Measurements from ENCODE around the gene DDX25. TPM values are rescaled to one million over a fixed set of nuclear protein-coding genes. Genes with fewer than 3 reads are reported as not detected.

The DDX25 gene
- total RNA-seq, 1 experiment from 2014 or later: not detected

DNA sequence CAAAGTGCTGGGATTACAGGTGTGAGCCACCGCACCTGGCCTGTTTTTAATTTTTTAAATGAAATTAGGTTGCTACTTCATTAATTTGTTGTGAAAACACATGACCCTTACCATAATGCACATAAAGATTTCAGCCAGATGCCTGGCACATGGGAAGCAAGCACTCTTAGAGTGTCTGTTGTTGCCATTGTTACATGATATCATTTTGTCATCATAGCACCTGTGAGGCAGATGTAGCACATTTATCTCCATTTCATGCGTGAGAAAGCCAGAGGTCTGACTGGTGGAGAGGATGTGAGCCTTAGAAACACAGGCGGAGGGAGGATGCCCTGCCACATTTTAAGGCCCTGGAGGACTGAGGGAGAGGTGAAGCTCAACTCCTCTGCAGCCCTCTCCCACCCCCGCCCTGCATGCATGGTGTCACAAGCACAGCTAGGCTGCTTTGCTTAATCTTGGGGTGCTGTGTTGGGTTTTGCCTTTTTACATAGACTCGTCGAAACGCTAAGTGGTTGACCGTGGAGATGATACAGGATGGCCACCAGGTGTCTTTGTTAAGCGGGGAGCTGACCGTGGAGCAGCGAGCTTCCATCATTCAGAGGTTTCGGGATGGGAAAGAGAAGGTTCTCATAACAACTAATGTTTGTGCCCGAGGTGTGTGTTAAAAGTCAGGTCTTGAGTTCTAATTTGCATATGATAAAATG, 14.0 kb downstream of the DDX25 start:
- Histone ChIP-seq H2AFZ (ENCODE audit: low read length) (no peak overlapping the region), H3K4me1 (ENCODE audit: low read length) (no peaks in the 10 kb centered on the region), H3K4me2 (ENCODE audit: low read depth, low read length, poor library complexity, severe bottlenecking) (no peak overlapping the region), H3K9me3 (ENCODE audit: low read length) (no peaks in the 10 kb centered on the region), H3K9me2 (replicated peaks; ENCODE audit: insufficient read depth, low read length) (no peaks in the 10 kb centered on the region), H3K79me2 (ENCODE audit: low read length) (no peaks in the 10 kb centered on the region), H3K27me3 (ENCODE audit: low read length) (no peaks in the 10 kb centered on the region), H3K27ac (ENCODE audit: low read length) (no peak overlapping the region), H3K4me3 (ENCODE audit: low read length) (no peak overlapping the region), H3K36me3 (ENCODE audit: insufficient read depth, low read length) (no peaks in the 10 kb centered on the region), H3K9ac (ENCODE audit: low read length) (no peak overlapping the region), H4K20me1 (ENCODE audit: insufficient read depth, low read depth, low read length) (no peaks in the 10 kb centered on the region)
- DNase-seq: no peak

DNA sequence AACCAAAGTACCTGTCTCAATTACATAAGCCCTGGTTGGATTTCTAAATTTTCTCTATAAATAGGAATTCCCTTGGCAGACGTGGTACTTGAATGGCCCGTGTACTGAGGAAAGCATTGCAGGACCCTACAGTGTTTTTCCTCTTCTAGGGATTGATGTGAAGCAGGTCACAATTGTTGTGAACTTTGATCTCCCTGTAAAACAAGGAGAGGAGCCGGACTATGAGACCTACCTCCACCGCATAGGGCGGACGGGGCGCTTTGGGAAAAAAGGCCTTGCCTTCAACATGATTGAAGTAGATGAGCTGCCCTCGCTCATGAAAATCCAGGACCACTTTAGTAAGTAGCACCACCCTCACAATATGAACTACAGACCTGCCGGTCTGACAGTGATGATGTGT, 16.7 kb downstream of the DDX25 start:
- H3K4me2 ChIP-seq (ENCODE audit: low read depth, low read length, poor library complexity, severe bottlenecking): no peak overlapping the region
- H3K79me2 ChIP-seq (ENCODE audit: low read length): no peaks in the 10 kb centered on the region
- H4K20me1 ChIP-seq (ENCODE audit: insufficient read depth, low read depth, low read length): no peaks in the 10 kb centered on the region
- H3K27ac ChIP-seq (ENCODE audit: low read length): no peak overlapping the region
- no peaks in the 10 kb centered on the region for H3K9me2 ChIP-seq (replicated peaks; ENCODE audit: insufficient read depth, low read length)
- no peak overlapping the region for H3K4me3 ChIP-seq (ENCODE audit: low read length)
- no peak overlapping the region for H2AFZ ChIP-seq (ENCODE audit: low read length)
- no peak for DNase-seq
- H3K36me3 ChIP-seq (ENCODE audit: insufficient read depth, low read length): no peaks in the 10 kb centered on the region
- no peak overlapping the region for H3K9ac ChIP-seq (ENCODE audit: low read length)
- H3K27me3 ChIP-seq (ENCODE audit: low read length): no peaks in the 10 kb centered on the region
- H3K9me3 ChIP-seq (ENCODE audit: low read length): no peaks in the 10 kb centered on the region
- no peaks in the 10 kb centered on the region for H3K4me1 ChIP-seq (ENCODE audit: low read length)

DNA sequence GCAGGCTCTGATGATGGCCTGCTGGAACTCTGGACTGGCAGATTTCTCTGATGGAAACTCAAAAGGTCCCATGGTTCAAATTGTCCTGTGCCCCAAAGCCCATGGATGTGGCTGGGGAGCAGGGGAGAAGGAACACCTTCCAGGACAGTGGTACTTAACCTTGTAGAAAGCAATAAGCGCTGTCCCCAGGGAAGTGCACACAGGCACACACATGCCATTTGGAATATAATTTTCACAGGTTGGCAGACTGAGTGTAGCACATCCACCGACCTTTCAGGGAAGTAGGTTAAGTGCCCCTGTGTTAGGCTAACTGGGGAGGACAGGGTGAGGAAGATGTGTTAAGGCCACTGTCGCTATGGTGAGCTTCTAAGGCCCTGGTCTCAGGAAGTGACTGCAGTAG, 17.8 kb downstream of the DDX25 start:
- Histone ChIP-seq H3K4me1 (ENCODE audit: low read length) (no peaks in the 10 kb centered on the region), H3K4me2 (ENCODE audit: low read depth, low read length, poor library complexity, severe bottlenecking) (no peak overlapping the region), H3K79me2 (ENCODE audit: low read length) (no peaks in the 10 kb centered on the region), H3K9ac (ENCODE audit: low read length) (no peak overlapping the region), H3K9me2 (replicated peaks; ENCODE audit: insufficient read depth, low read length) (no peaks in the 10 kb centered on the region), H3K27ac (ENCODE audit: low read length) (no peak overlapping the region), H3K36me3 (ENCODE audit: insufficient read depth, low read length) (no peaks in the 10 kb centered on the region), H3K4me3 (ENCODE audit: low read length) (no peak overlapping the region), H4K20me1 (ENCODE audit: insufficient read depth, low read depth, low read length) (no peaks in the 10 kb centered on the region), H3K9me3 (ENCODE audit: low read length) (no peaks in the 10 kb centered on the region), H2AFZ (ENCODE audit: low read length) (no peak overlapping the region), H3K27me3 (ENCODE audit: low read length) (no peaks in the 10 kb centered on the region)
- no peak for DNase-seq

DNA sequence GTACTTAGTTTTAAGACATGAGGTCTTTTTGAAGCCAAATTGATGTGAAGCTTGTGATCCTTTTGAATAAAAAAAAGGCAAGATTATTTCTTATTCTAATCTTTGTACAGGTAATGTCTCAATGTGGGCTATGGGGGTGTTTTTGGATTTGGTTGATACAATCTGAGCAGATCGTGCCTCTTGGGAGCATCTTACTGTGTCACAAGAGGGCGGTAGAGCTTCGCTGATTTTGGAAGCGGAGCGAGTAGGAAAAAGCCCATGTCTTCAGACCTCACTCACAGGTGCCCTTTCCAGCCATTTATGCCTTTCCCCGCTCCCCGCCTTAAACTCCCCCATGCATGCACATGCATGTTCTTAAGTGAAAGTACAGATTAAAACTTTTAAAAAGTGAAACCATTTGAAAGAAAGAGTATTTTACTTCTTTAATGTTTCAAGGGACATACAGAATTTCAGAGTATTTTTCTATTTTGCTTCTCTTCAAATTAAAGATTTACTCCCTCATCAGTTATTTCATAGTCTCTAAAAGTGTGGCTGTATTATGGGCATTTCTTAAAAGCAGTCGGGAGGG, 18.8 kb downstream of the DDX25 start:
- no peaks in the 10 kb centered on the region for H3K9me3 ChIP-seq (ENCODE audit: low read length)
- no peaks in the 10 kb centered on the region for H3K9me2 ChIP-seq (replicated peaks; ENCODE audit: insufficient read depth, low read length)
- peak; percentile 86 for DNase-seq
- no peaks in the 10 kb centered on the region for H3K27me3 ChIP-seq (ENCODE audit: low read length)
- no peak overlapping the region for H3K9ac ChIP-seq (ENCODE audit: low read length)
- H3K4me1 ChIP-seq (ENCODE audit: low read length): no peaks in the 10 kb centered on the region
- no peaks in the 10 kb centered on the region for H4K20me1 ChIP-seq (ENCODE audit: insufficient read depth, low read depth, low read length)
- no peak overlapping the region for H3K27ac ChIP-seq (ENCODE audit: low read length)
- H3K4me3 ChIP-seq (ENCODE audit: low read length): no peak overlapping the region
- H2AFZ ChIP-seq (ENCODE audit: low read length): no peak overlapping the region
- H3K79me2 ChIP-seq (ENCODE audit: low read length): no peaks in the 10 kb centered on the region
- H3K36me3 ChIP-seq (ENCODE audit: insufficient read depth, low read length): no peaks in the 10 kb centered on the region
- no peak overlapping the region for H3K4me2 ChIP-seq (ENCODE audit: low read depth, low read length, poor library complexity, severe bottlenecking)

DNA sequence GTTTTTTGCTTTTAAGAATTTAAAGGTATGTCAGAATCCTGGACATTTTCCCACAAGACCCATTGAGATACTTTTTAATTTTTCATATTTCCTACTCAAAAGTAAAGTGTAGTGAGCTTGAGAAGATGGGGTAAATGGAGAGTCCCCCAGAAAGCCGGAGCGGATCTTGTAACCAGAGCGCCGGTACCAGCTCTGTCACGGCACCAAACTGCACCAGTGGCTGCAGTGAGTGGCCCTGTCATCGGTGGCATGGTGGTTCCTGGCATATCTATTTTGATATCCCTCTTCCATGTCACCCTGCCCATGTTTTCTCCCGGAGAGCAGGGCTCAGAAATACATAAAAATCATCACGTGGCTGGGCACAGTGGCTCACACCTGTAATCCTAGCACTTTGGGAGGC, 19.3 kb downstream of the DDX25 start:
- H3K27ac ChIP-seq (ENCODE audit: low read length): no peak overlapping the region
- H3K4me2 ChIP-seq (ENCODE audit: low read depth, low read length, poor library complexity, severe bottlenecking): no peak overlapping the region
- H2AFZ ChIP-seq (ENCODE audit: low read length): no peak overlapping the region
- H3K9ac ChIP-seq (ENCODE audit: low read length): no peak overlapping the region
- no peaks in the 10 kb centered on the region for H3K9me2 ChIP-seq (replicated peaks; ENCODE audit: insufficient read depth, low read length)
- no peaks in the 10 kb centered on the region for H4K20me1 ChIP-seq (ENCODE audit: insufficient read depth, low read depth, low read length)
- H3K36me3 ChIP-seq (ENCODE audit: insufficient read depth, low read length): no peaks in the 10 kb centered on the region
- H3K79me2 ChIP-seq (ENCODE audit: low read length): no peaks in the 10 kb centered on the region
- no peaks in the 10 kb centered on the region for H3K4me1 ChIP-seq (ENCODE audit: low read length)
- no peaks in the 10 kb centered on the region for H3K27me3 ChIP-seq (ENCODE audit: low read length)
- H3K4me3 ChIP-seq (ENCODE audit: low read length): no peak overlapping the region
- DNase-seq: no peak
- no peaks in the 10 kb centered on the region for H3K9me3 ChIP-seq (ENCODE audit: low read length)

DNA sequence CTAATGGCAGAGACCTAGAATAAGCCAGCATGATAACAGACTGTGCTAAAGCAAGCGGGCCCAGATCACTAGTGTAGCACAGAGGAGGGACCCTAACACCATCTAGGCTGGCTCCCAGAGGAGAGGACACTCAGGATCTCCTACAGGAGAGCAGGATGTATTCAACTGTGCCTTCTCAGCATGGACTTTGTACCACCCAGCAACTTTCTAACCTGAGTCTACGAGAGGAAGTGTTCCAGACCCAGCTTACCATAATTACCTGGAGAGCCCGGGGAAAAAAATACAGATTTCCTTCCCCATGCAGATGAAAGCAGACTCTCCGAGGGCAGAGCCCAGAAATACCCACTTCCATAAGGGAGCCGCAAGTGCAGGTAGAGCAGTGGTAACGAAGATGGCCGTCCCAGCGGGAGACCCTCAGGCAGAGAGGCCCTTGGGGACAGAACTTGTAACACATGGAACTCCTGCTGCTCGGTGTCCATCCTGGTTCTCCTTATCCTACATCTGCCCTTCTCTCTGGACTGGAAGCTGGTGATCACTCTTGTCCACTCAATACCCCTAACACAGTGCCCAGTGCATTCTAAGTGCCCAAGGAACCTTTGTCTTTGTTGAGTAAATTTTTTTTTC, 20.2 kb downstream of the DDX25 start:
- Histone ChIP-seq H3K36me3 (ENCODE audit: insufficient read depth, low read length) (no peaks in the 10 kb centered on the region), H3K4me1 (ENCODE audit: low read length) (no peaks in the 10 kb centered on the region), H3K79me2 (ENCODE audit: low read length) (no peaks in the 10 kb centered on the region), H2AFZ (ENCODE audit: low read length) (no peak overlapping the region), H3K9ac (ENCODE audit: low read length) (no peak overlapping the region), H3K27me3 (ENCODE audit: low read length) (no peaks in the 10 kb centered on the region), H3K9me3 (ENCODE audit: low read length) (no peaks in the 10 kb centered on the region), H3K4me3 (ENCODE audit: low read length) (no peak overlapping the region), H3K9me2 (replicated peaks; ENCODE audit: insufficient read depth, low read length) (no peaks in the 10 kb centered on the region), H3K27ac (ENCODE audit: low read length) (no peak overlapping the region), H4K20me1 (ENCODE audit: insufficient read depth, low read depth, low read length) (no peaks in the 10 kb centered on the region), H3K4me2 (ENCODE audit: low read depth, low read length, poor library complexity, severe bottlenecking) (no peak overlapping the region)
- no peak for DNase-seq

DNA sequence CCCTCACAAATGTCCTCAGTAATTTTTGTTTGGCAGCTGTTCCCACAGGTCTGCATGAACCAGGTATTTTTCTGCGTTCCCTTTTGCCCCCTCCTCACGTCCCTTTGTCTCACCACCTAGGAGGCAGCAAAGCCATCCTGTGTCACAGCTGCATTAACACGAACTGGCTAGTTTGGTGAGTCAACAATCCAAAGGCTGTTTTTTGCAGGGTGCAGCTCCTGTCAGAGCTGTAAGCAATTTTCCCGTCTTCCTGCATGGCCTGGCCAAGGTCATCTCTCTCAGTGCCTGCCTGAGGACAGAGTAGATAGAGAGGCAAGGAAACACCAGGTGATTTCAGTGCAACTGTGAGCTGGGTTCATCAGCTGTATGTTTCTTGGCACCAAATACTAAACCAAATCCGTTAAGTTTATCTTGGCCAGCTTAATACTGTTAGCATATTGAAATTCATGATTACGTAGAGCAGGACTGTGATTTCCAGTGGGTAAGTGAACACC, 21.0 kb downstream of the DDX25 start:
- Histone ChIP-seq H3K27me3 (ENCODE audit: low read length) (no peaks in the 10 kb centered on the region), H3K27ac (ENCODE audit: low read length) (no peak overlapping the region), H3K9me2 (replicated peaks; ENCODE audit: insufficient read depth, low read length) (no peaks in the 10 kb centered on the region), H3K36me3 (ENCODE audit: insufficient read depth, low read length) (no peaks in the 10 kb centered on the region), H3K4me2 (ENCODE audit: low read depth, low read length, poor library complexity, severe bottlenecking) (no peak overlapping the region), H4K20me1 (ENCODE audit: insufficient read depth, low read depth, low read length) (no peaks in the 10 kb centered on the region), H3K9me3 (ENCODE audit: low read length) (no peaks in the 10 kb centered on the region), H3K4me1 (ENCODE audit: low read length) (no peaks in the 10 kb centered on the region), H2AFZ (ENCODE audit: low read length) (no peak overlapping the region), H3K4me3 (ENCODE audit: low read length) (no peak overlapping the region), H3K79me2 (ENCODE audit: low read length) (no peaks in the 10 kb centered on the region), H3K9ac (ENCODE audit: low read length) (no peak overlapping the region)
- no peak for DNase-seq

DNA sequence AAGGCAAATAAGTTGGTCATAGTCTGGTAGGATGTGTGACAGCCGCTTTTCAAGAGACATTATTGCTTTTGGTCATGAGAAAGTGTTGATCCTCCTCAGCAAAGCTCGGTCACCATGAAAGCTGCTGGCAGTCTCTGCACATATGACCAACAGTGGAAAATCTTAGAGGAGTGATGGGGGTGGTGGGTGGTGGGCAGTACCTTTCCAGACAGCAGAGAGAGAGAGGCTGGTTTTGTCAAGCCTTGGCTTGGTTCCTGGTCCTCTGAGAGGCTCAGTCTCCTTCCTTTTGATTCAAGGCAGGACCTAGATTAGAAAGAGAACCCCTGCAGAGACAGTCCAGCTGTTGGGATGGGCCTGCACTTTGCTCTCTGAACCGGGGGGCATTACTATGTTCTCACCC, 21.5 kb downstream of the DDX25 start:
- Histone ChIP-seq H2AFZ (ENCODE audit: low read length) (no peak overlapping the region), H3K4me1 (ENCODE audit: low read length) (no peaks in the 10 kb centered on the region), H3K9me2 (replicated peaks; ENCODE audit: insufficient read depth, low read length) (no peaks in the 10 kb centered on the region), H3K36me3 (ENCODE audit: insufficient read depth, low read length) (no peaks in the 10 kb centered on the region), H3K4me3 (ENCODE audit: low read length) (no peak overlapping the region), H3K27me3 (ENCODE audit: low read length) (no peaks in the 10 kb centered on the region), H3K9ac (ENCODE audit: low read length) (no peak overlapping the region), H4K20me1 (ENCODE audit: insufficient read depth, low read depth, low read length) (no peaks in the 10 kb centered on the region), H3K79me2 (ENCODE audit: low read length) (no peaks in the 10 kb centered on the region), H3K9me3 (ENCODE audit: low read length) (no peaks in the 10 kb centered on the region), H3K27ac (ENCODE audit: low read length) (no peak overlapping the region), H3K4me2 (ENCODE audit: low read depth, low read length, poor library complexity, severe bottlenecking) (no peak overlapping the region)
- DNase-seq: no peak

All from Karpas-422 (cell line).